ENCODE measurements around the gene C6orf58. TPM values are rescaled to one million over a fixed set of nuclear protein-coding genes. Genes with fewer than 3 reads are reported as not detected.

Gene C6orf58
- total RNA-seq = under 0.01 TPM in 1 of 2 replicates, not detected in the other

GRCh38 chr6:127576874-127577273 lies at the start of gene C6orf58:
Gene C6orf58, plus strand, starts transcription at chr6:127577174. Its CDS starts 12 bp downstream, at chr6:127577186.
- H3K27me3 ChIP-seq (ENCODE audit: insufficient read depth, low read length) = no peaks in the 10 kb centered on the region
- no peak within 1 kb of the TSS for H3K27ac ChIP-seq (ENCODE audit: low read depth, low read length)
- no peak within 1 kb of the TSS for H3K4me3 ChIP-seq (ENCODE audit: insufficient read depth, low read length)
- H3K4me2 ChIP-seq (ENCODE audit: insufficient read depth, low read length) = no peak within 1 kb of the TSS
- no peak for DNase-seq (ENCODE audit: insufficient read length, low spot score, missing footprints)
- H3K79me2 ChIP-seq (ENCODE audit: insufficient read depth, low read length) = no peaks in the 10 kb centered on the region
- H4K20me1 ChIP-seq (ENCODE audit: insufficient read depth, low read length) = no peaks in the 10 kb centered on the region
- no peak within 1 kb of the TSS for H2AFZ ChIP-seq (ENCODE audit: low read length)
- TF ChIP-seq CTCF (IDR thresholded peaks at IDR 0.05; ENCODE audit: extremely low read depth, low read depth, low read length) = no peak
- no peaks in the 10 kb centered on the region for H3K4me1 ChIP-seq (ENCODE audit: insufficient read depth, low read length)
- no peaks in the 10 kb centered on the region for H3K9me3 ChIP-seq (ENCODE audit: low read depth, low read length)
- H3K36me3 ChIP-seq (ENCODE audit: insufficient read depth, low read length) = no peaks in the 10 kb centered on the region

GRCh38 chr6:127533011-127533410 lies 44.0 kb upstream of the C6orf58 start:
- TF ChIP-seq CTCF (IDR thresholded peaks at IDR 0.05; ENCODE audit: extremely low read depth, low read depth, low read length) = no peak
- H2AFZ ChIP-seq (ENCODE audit: low read length) = no peak overlapping the region
- no peaks in the 10 kb centered on the region for H4K20me1 ChIP-seq (ENCODE audit: insufficient read depth, low read length)
- H3K4me1 ChIP-seq (ENCODE audit: insufficient read depth, low read length) = no peaks in the 10 kb centered on the region
- no peaks in the 10 kb centered on the region for H3K36me3 ChIP-seq (ENCODE audit: insufficient read depth, low read length)
- no peak overlapping the region for H3K27ac ChIP-seq (ENCODE audit: low read depth, low read length)
- H3K9me3 ChIP-seq (ENCODE audit: low read depth, low read length) = no peaks in the 10 kb centered on the region
- H3K27me3 ChIP-seq (ENCODE audit: insufficient read depth, low read length) = peaks cover 5% of the 10 kb centered on the region
- H3K79me2 ChIP-seq (ENCODE audit: insufficient read depth, low read length) = no peaks in the 10 kb centered on the region
- no peak overlapping the region for H3K4me3 ChIP-seq (ENCODE audit: insufficient read depth, low read length)
- no peak for DNase-seq (ENCODE audit: insufficient read length, low spot score, missing footprints)
- H3K4me2 ChIP-seq (ENCODE audit: insufficient read depth, low read length) = no peak overlapping the region

GRCh38 chr6:127533736-127534135 lies 43.2 kb upstream of the C6orf58 start:
- no peaks in the 10 kb centered on the region for H4K20me1 ChIP-seq (ENCODE audit: insufficient read depth, low read length)
- H3K27me3 ChIP-seq (ENCODE audit: insufficient read depth, low read length) = peaks cover 5% of the 10 kb centered on the region
- no peak for TF ChIP-seq CTCF (IDR thresholded peaks at IDR 0.05; ENCODE audit: extremely low read depth, low read depth, low read length)
- H3K36me3 ChIP-seq (ENCODE audit: insufficient read depth, low read length) = no peaks in the 10 kb centered on the region
- no peak overlapping the region for H3K4me3 ChIP-seq (ENCODE audit: insufficient read depth, low read length)
- no peaks in the 10 kb centered on the region for H3K9me3 ChIP-seq (ENCODE audit: low read depth, low read length)
- H2AFZ ChIP-seq (ENCODE audit: low read length) = no peak overlapping the region
- no peak overlapping the region for H3K4me2 ChIP-seq (ENCODE audit: insufficient read depth, low read length)
- no peak overlapping the region for H3K27ac ChIP-seq (ENCODE audit: low read depth, low read length)
- no peaks in the 10 kb centered on the region for H3K79me2 ChIP-seq (ENCODE audit: insufficient read depth, low read length)
- no peak for DNase-seq (ENCODE audit: insufficient read length, low spot score, missing footprints)
- peaks cover under 1% of the 10 kb centered on the region for H3K4me1 ChIP-seq (ENCODE audit: insufficient read depth, low read length)

- no peak overlapping the region for H3K27ac ChIP-seq (ENCODE audit: low read depth, low read length)
- H3K4me1 ChIP-seq (ENCODE audit: insufficient read depth, low read length) = peaks cover 5% of the 10 kb centered on the region
- peak; percentile 45 for DNase-seq (ENCODE audit: insufficient read length, low spot score, missing footprints)
- TF ChIP-seq CTCF (IDR thresholded peaks at IDR 0.05; ENCODE audit: extremely low read depth, low read depth, low read length) = no peak
- H2AFZ ChIP-seq (ENCODE audit: low read length) = peak overlapping the region; percentile 60
- no peak overlapping the region for H3K4me3 ChIP-seq (ENCODE audit: insufficient read depth, low read length)
- no peaks in the 10 kb centered on the region for H4K20me1 ChIP-seq (ENCODE audit: insufficient read depth, low read length)
- no peaks in the 10 kb centered on the region for H3K9me3 ChIP-seq (ENCODE audit: low read depth, low read length)
- no peaks in the 10 kb centered on the region for H3K36me3 ChIP-seq (ENCODE audit: insufficient read depth, low read length)
- H3K4me2 ChIP-seq (ENCODE audit: insufficient read depth, low read length) = peak overlapping the region; percentile 50
- peaks cover 5% of the 10 kb centered on the region for H3K27me3 ChIP-seq (ENCODE audit: insufficient read depth, low read length)
- H3K79me2 ChIP-seq (ENCODE audit: insufficient read depth, low read length) = no peaks in the 10 kb centered on the region
Observed at GRCh38 chr6:127538750-127539264, 38.2 kb upstream of the C6orf58 start.
